DOHH2 (cell line): ENCODE data around the gene XKR8.

Experiments used
- H3F3A ChIP-seq: fragments of 200-600 bp; sonication (generic), shearing (Covaris generic); 2 replicates; pipeline ENCODE4 v1.6.0; 2016; ENCODE audit warnings: antibody characterized with exemption, mild to moderate bottlenecking; ENCODE audit not compliant: control insufficient read depth, insufficient read depth
- H3K27ac ChIP-seq: fragments of 200-600 bp; sonication (generic); 2 replicates; pipeline ENCODE4 v1.5.1; 2014; ENCODE audit warnings: low read depth, mild to moderate bottlenecking, low read length, moderate library complexity
- H3K27me3 ChIP-seq: fragments of 200-600 bp; sonication (generic); 2 replicates; pipeline ENCODE4 v1.6.1; 2014; ENCODE audit warnings: mild to moderate bottlenecking, low read length, mixed read lengths; ENCODE audit not compliant: control insufficient read depth
- H3K36me3 ChIP-seq: fragments of 200-600 bp; sonication (generic); 2 replicates; pipeline ENCODE4 v1.6.1; 2014; ENCODE audit warnings: mild to moderate bottlenecking, low read length, moderate library complexity, mixed read lengths; ENCODE audit not compliant: control insufficient read depth
- H3K4me1 ChIP-seq: fragments of 200-600 bp; sonication (generic); 2 replicates; pipeline ENCODE4 v1.6.1; 2014; ENCODE audit warnings: mild to moderate bottlenecking, low read length, mixed read lengths; ENCODE audit not compliant: control insufficient read depth
- H3K4me2 ChIP-seq: fragments of 200-600 bp; sonication (generic); 2 replicates; pipeline ENCODE4 v1.6.0; 2014; ENCODE audit warnings: mild to moderate bottlenecking, low read length, moderate library complexity
- H3K4me3 ChIP-seq: fragments of 200-600 bp; sonication (generic); 2 replicates; pipeline ENCODE4 v1.5.1; 2014; ENCODE audit warnings: mild to moderate bottlenecking, low read length, mixed read lengths
- H3K79me2 ChIP-seq: fragments of 200-600 bp; sonication (generic); 2 replicates; pipeline ENCODE4 v1.6.1; 2014; ENCODE audit warnings: mild to moderate bottlenecking, low read length, mixed read lengths; ENCODE audit not compliant: control insufficient read depth
- H3K9me2 ChIP-seq: fragments of 200-600 bp; sonication (generic); replicated peaks from 2 replicates; pipeline ENCODE4 v1.6.1; 2014; ENCODE audit warnings: mild to moderate bottlenecking, low read length, mixed read lengths; ENCODE audit not compliant: control insufficient read depth
- H3K9me3 ChIP-seq: fragments of 200-600 bp; sonication (generic); 2 replicates; pipeline ENCODE4 v1.6.1; 2014; ENCODE audit warnings: antibody characterized with exemption, low read length, mixed read lengths; ENCODE audit not compliant: control insufficient read depth, insufficient read depth
- H4K20me1 ChIP-seq: fragments of 200-600 bp; sonication (generic); 2 replicates; pipeline ENCODE4 v1.6.0; 2014; ENCODE audit warnings: low read depth, mild to moderate bottlenecking, antibody characterized with exemption, low read length, moderate library complexity; ENCODE audit not compliant: control insufficient read depth, insufficient read depth
- CTCF ChIP-seq: fragments of 200-600 bp; sonication (generic); IDR thresholded peaks from one replicate; pipeline ENCODE4 v1.5.1; 2014; ENCODE audit warnings: antibody characterized with exemption, mild to moderate bottlenecking, low read depth, low read length; ENCODE audit not compliant: poor library complexity, severe bottlenecking
- EZH2phosphoT487 ChIP-seq: fragments of 200-600 bp; sonication (generic); IDR thresholded peaks from 2 replicates; pipeline ENCODE4 v1.6.1; 2017; ENCODE audit warnings: borderline replicate concordance, mild to moderate bottlenecking, antibody characterized with exemption, low read length, moderate library complexity, mixed read lengths

The XKR8 gene

GRCh38 chr1:27966402-27967105, 6.8 kb downstream of the XKR8 start:
- Histone ChIP-seq H3K36me3 (peaks cover under 1% of the 10 kb centered on the region; the same call in 1 of the 2 replicates), H4K20me1 (no peaks in the 10 kb centered on the region), H3K4me2 (no peak overlapping the region), H3F3A (peaks cover 9% of the 10 kb centered on the region), H3K9me2 (no peaks in the 10 kb centered on the region), H3K4me1 (no peaks in the 10 kb centered on the region), H3K4me3 (no peak overlapping the region), H3K79me2 (no peaks in the 10 kb centered on the region), H3K27ac (no peak overlapping the region), H3K27me3 (no peaks in the 10 kb centered on the region), H3K9me3 (no peaks in the 10 kb centered on the region)
- TF ChIP-seq EZH2phosphoT487 (no peak), CTCF (no peak)

GRCh38 chr1:27967106-27967883, 7.5 kb downstream of the XKR8 start:
- Histone ChIP-seq H3K9me3 (no peaks in the 10 kb centered on the region), H3K27ac (no peak overlapping the region), H3K79me2 (no peaks in the 10 kb centered on the region), H3K4me1 (no peaks in the 10 kb centered on the region), H3K27me3 (no peaks in the 10 kb centered on the region), H3F3A (peaks cover 9% of the 10 kb centered on the region), H3K36me3 (peaks cover 4% of the 10 kb centered on the region; the same call in 1 of the 2 replicates), H4K20me1 (no peaks in the 10 kb centered on the region), H3K9me2 (no peaks in the 10 kb centered on the region), H3K4me2 (no peak overlapping the region), H3K4me3 (no peak overlapping the region)
- TF ChIP-seq EZH2phosphoT487 (no peak), CTCF (no peak)

- H3F3A ChIP-seq: peaks cover 9% of the 10 kb centered on the region
- no peak overlapping the region for H3K4me2 ChIP-seq
- H3K27me3 ChIP-seq: no peaks in the 10 kb centered on the region
- H3K27ac ChIP-seq: no peak overlapping the region
- no peaks in the 10 kb centered on the region for H3K4me1 ChIP-seq
- no peaks in the 10 kb centered on the region for H4K20me1 ChIP-seq
- no peak for TF ChIP-seq CTCF
- TF ChIP-seq EZH2phosphoT487: no peak
- no peaks in the 10 kb centered on the region for H3K79me2 ChIP-seq
- H3K4me3 ChIP-seq: no peak overlapping the region
- no peaks in the 10 kb centered on the region for H3K9me3 ChIP-seq
- peaks cover 7% of the 10 kb centered on the region; the same call in 1 of the 2 replicates for H3K36me3 ChIP-seq
- H3K9me2 ChIP-seq: no peaks in the 10 kb centered on the region
Measured at GRCh38 chr1:27967884-27968466, 8.2 kb downstream of the XKR8 start.
